HG03066 (cell line): ENCODE data around the gene CER1.
"Not testable (repeated sequence)": the region's sequence is repeated elsewhere in the genome, so short reads cannot be mapped to it uniquely, and the experiment has no call there.

Source experiments
- ATAC-seq: cut with Tn5 transposase; IDR thresholded peaks from one replicate; pipeline ENCODE4 v1.9.1; 2021; ENCODE audit warnings: low read depth; ENCODE audit not compliant: unreplicated experiment

CER1 gene

DNA sequence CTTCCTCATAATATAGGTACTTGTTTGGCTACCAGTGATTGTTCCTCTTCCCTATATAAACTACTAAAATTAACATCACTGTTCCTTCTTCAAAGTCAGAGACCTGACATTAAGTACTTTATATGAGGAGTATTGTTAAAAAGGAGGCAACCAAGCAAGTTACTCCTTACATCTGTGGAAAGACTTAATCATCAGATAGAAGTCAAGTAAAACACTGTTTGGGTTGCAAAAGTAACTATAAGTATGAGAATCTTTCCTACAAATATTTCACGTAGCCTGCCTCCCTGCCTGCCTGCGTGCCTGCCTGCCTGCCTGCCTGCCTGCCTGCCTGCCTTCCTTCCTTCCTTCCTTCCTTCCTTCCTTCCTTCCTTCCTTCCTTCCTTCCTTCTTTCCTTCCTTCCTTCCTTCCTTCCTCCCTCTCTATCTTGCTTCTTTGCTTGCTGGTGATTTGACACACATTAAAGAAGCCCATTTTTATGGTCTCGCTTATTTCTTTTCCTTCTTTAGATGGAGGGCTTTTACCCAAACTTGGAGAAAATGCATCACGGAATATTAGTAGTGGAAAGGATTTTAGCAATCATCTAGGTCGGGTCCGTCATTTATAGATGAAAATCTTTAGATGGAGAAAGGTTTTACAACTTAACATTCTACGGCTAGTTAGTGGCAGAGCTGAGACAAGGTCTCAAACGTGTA, 3.2 kb downstream of the CER1 start:
- ATAC-seq: no peak

DNA sequence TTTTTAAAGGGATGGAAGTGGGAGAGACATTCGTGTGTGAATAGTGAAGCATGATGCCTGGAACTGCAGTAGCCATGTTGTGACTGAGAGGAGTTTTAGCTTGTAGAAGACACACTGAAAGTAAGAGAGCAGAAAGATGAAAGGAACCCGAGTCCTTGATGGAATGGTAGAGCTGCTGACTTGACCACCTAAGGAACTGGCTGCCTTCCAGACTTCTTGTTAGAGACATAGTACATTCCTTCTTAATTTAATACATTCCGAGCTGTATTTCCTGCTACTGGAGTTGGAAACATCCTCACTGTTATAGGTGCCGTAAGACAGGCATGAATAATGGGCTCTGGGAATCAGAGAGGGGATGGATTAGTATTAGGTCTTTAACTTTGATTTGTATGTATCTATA, 7.4 kb downstream of the CER1 start:
- ATAC-seq: no peak

DNA sequence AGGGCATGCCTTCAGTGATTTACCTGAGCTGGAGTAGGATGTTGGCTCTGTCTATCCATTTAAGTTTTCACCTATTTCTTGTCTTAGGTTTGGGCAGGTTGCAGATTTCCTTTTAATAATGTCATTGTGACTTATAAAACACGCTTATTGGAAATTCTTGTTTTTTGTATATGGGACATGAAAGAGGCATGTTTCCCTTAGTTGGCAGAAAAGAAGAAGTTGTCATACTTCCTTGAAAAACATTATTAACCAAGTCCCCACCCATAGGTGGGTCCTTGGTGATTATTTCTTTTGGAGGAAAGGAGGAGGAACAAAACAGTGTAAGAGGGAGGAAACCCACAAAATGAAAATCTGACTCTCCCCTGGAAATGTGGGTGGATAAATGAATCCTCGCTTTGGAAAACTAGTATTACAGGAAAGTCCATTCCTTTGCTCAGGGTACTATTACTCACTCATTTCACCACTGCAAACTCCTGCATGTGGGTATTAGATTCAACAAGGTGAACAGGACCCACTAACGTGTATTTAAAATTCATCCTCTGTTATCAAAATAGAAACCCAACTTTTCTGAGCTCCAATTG, 9.3 kb downstream of the CER1 start:
- no peak for ATAC-seq

DNA sequence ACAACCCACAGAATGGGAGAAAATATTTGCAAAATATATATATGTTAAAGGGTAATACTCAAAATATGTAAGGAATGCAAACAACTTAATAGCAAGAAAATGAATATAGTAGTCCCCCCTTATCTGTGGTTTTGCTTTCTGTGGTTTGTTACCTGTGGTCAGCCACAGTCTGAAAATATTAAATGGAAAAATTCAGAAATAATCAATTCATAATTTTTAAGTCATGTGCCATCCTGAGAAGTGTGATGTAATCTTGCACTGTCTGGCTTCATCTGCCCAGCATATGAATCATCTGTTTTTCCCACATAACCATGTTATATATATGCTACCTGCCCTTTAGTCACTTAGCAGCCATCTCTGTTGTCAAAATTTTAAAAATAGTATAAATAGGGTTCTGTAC, 11.7 kb downstream of the CER1 start:
- no peak for ATAC-seq

DNA sequence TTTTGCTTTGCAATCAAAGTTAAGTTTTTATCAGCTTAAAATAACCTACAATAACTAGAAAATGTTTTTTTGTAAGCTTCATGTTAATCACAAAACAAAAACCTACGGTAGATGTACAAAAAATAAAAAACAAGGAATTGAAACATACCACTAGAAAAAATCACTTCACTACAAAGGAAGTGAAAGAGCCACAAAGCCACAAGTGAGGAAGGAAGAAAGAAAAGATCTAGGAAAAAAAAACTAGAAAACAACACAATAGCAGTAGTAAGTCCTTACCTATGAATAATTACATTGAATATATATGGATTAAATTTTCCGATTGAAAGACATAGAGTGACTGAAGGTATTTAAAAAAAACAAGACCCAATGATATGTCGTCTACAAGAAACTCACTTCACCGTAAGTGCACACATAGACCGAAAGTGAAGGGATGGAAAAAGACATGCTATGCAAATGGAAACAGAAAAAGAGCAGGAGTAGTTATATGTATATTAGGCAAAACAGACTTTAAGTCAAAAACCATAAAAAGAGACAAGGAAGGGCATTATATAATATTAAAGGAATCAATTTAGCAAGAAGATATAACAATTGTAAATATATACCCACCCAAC, 15.9 kb downstream of the CER1 start:
- no peak for ATAC-seq

DNA sequence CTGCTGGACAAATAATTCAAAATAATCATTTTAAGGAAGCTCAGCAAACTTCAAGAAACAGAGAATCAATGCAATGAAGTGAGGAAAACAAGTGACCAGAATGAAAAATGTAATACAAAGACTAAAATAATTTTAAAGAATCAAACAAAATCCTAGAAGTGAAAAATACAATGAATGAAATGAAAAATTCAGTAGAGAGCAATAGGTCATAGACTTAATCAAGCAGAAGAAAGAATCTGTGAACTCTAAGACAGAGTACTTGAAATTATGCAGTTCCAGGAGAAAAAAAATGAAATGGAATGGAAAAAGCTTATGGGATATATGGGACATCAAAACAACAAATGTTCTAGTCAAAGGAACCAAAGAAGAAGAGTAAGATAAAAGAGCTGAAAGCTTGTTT, 17.5 kb downstream of the CER1 start:
- ATAC-seq: no peak

DNA sequence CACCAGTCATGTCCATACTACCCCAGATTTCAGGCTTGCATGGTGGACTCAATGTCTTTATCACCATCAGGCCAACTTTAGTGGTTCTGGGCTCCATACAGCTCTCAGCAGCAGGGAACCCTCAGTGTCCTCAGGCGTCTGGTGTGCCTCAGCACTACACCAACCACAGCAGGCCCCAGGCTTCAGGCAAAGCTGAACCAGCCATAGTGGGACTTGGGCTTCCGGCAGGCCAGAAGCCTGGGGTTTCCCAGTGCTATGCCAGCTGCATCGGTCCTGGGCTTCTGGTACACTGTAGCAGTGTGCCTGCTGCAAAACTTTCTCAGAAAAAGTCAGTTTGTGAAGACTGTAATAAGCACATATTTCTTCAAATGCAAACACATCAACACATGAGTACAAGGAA, 18.3 kb downstream of the CER1 start:
- ATAC-seq: no peak

DNA sequence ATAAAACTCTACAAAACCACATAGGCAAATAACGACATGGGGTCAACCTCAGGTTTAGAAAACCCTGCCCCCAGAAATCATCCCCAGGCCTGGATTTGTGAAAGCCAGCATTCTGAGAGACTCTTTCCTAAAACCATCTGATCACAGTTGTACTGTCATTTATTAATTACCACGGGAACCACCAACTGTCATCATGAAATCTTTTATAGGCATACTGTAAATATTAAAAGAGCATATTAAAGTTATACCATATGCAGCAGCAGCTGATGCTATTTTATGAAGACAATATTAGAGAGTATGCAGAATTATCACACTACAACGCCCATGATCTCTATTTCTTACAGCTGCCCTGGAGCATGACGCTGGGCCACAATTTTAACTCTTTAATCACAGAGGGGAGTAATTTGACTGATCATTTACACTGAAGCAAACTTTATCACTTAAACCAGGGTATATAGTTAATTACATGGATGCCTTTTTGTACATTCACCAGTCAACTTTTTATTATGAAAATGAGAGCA, 20.3 kb downstream of the CER1 start:
- ATAC-seq: no peak

DNA sequence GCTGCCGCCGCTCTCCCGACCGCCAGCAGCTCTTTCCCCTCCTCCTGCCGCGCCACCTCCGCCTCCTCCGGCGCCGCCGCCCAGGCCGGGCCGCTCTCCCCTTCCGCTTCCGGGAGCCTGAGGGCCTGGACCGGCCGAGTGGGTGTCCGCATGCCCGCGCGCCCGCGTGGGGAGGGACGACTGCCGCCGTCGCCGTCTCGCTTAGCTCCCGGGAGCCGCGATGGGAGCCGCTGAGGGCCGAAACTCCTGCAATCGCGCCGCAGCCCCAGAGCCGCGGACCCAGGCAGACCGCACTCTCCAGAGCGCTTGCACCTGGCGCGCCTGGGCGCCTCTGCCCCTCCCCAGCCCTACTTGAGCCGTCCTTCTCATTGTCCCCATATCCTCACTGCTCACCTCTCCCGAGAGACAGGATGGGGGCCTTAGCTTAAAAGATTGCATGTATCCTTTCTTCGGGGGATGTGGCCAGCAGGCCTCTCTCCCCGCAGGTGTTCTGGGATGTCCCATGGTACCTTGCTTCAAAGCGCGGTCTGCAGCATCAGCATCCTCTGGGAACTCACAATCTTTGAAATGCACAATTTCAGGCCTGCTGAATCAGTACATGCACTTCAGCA, 29.2 kb downstream of the CER1 start, which contains the start of gene ZDHHC21:
ZDHHC21 (minus strand) TSS at position 182 of the 611 bp plus-strand sequence. CDS start 19,092 bp downstream, outside the sequence.
- ATAC-seq: peak; percentile 85

DNA sequence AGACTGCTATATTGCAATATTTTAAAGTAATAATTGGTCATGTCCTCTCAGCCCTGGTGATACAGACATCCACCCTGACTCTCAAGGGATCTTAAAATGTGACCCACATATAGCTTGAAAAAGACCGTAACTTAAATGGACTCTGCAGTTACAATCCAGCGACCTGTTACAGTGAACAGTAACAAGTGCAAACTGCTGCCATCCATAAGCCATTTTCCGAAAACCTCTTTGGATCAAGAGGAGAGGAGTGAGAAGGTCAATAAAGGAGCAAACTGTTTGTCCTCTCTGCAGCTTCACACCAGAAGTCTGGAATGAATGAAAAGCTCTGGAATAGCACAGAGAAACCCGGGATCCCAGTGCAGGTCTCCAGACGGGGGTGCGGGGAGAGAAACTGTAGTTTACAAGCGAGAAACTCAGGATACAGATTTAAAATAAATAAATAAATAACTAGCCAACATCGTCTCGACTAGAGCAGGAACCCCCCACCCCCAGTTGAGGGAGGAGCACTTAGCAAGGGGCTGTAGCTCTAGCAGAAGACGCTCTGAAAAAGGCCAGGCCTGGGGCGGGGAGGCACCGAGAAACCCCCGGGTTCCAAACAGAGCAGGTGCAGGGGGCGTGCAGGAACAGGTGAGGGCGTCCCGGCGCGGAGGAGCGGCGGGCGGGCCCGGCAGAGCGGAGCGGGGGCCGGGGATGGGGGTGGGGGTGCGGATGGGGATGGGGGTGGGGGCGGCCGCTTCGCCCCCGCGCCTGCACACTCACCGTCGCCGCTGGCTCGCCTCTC, 29.9 kb downstream of the CER1 start:
- peak; percentile 40 for ATAC-seq

DNA sequence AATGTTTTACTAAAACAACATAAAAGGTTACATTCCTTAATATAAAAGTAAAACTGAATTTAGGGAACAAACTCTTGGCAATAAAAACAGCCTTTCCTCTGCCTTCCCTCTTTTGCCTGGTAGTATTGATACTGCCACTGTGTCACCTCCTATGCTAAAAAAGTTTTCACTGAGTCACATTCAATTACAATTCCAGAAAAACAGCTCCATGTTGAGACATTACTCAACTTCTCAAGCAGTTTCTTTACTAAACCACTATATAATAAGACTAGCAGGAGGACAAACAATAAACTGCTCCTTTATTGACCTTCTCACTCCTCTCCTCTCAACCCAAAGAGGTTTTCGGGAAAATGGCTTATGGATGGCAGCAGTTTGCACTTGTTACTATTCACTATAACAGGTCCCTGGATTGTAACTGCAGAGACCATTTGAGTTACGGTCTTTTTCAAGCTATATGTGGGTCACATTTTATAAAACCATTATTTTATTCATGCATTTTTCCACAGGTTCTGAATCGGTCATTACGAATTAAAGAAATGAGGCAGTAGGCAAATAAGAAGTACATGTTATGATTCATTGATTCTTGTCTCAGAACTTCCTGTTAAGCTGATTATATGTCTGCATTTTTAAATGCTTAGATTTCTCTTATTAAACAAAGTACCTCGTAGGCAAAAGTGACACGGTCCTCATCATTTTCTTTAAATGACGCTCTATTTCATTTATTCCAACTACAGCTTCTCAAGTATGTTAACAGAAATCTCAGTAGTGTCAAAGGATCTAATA, 31.4 kb downstream of the CER1 start:
- no peak for ATAC-seq

DNA sequence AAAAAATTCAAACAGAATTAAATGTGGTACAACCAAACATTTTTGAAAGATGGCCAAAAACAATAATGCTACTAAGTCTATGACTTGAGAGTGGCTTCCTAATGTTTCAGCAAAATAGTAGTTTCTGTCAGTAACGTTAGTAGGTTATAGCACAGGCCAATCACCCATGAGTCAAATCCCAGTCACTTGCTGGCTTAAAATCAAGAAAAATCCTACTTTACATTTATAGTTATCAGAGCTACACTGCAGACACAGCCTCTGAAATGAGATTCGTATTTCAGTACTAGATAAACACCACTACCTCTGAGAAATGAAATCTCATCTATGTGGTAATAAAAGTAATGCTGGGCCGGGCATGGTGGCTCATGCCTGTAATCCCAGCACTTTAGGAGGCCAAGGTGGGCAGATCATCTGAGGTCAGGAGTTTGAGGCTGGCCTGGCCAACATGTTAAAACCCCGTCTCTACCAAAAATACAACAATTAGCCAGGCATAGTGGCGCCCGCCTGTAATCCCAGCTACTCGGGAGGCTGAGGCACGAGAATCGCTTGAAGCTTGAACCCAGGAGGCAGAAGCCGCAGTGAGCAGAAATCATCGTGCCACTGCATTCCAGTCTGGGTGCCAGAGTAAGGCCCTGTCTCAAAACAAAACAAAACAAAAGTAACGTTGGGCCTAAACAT, 35.4 kb downstream of the CER1 start:
- ATAC-seq: no peak

DNA sequence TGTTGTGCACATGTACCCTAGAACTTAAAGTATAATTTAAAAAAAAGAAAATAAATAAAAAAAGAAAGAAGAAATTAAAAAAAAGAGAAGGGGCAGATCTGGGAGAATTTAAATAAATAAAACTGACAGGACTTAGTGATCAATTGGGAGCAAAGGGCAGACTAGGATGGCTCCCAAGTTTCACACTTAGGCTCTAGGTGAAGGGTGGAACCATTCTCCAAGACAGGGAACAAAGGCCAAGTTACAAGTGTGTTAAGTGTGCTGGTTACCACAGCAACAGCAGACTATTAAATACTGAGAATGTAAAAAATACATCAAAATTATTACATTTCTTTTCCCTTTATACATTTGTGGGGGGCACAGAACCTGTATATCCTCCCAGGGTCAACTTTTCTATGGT, 36.4 kb downstream of the CER1 start:
- ATAC-seq: no peak

DNA sequence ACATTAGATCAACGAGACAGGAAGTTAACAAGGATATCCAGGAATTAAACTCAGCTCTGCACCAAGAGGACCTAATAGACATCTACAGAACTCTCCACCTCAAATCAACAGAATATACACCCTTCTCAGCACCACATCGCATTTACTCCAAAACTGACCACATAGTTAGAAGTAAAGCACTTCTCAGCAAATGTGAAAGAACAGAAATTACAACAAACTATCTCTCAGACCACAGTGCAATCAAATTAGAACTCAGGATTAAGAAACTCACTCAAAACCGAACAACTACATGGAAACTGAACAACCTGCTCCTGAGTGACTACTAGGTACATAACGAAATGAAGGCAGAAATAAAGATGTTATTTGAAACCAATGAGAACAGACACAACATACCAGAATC, 39.9 kb downstream of the CER1 start:
- not testable (repeated sequence) for ATAC-seq

DNA sequence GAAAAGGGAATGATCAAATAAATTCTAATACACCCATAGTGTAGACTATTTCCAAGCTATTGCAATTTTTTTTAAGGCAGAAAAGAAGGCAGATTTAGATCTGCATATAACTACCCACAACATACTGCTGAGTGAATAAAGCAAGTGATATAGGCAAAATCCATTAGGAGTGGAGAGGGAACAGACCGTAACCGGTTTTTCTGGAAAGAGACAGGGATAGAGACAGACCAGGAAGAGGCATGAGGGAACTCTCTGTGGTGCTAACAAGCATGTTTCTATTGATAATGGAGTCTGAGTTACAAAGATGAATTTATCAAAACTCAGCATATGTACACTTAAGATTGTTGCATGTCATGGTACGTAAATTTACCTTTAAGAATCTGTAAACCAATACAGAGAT, 43.8 kb downstream of the CER1 start:
- no peak for ATAC-seq

DNA sequence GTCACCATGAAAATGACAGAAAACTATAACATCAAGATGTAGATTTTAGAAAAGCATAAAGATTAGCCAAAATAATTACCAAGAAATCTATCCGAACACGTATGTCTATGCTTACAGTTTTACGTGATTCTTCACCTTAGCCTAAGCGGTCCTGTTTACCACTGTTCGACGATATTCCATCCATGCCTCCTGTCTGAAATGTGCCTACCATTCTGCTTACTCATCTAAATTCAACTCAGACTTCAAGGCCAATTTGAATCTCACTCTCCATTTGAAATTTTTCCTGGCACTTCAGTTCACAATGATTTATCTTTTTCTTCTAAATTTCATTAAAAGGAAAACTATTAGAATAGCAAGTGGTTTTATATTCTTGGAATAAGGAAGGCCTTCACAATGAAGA, 44.7 kb downstream of the CER1 start:
- no peak for ATAC-seq

DNA sequence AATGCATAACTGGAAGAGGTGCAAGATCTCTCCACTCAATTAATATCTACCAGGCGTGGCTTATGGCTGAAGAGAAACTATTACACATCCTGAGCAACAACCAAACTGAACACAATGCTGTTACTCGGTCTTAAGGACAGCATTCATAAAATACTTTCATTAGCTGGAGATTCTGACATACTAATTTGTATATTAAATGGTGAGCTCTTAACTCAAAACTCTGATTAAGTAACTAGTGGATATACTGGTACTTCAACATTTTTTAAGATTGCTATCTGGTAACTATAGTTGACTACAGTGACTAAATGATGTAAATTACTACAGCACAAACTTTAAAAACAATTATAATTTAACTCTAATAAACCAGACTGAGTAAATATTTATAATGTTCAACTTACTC, 45.1 kb downstream of the CER1 start:
- ATAC-seq: no peak

DNA sequence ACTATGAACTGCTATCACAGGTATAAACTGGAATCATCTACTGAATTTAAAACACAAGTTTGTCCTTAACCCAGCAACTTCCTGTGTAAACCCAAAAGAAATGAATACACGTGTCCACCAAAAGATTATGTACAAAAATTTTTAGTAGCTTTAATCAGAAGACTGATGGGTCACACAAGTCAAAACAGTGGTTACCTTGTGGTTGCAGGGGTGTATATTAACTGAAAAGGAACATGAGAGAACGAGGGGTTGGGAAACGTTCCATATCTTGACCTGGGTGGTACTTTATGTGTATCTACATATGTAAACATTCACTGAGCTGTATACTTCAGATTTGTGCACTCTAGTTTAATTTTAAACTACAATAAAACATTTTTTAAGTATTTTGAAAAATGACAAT, 47.9 kb downstream of the CER1 start:
- no peak for ATAC-seq

DNA sequence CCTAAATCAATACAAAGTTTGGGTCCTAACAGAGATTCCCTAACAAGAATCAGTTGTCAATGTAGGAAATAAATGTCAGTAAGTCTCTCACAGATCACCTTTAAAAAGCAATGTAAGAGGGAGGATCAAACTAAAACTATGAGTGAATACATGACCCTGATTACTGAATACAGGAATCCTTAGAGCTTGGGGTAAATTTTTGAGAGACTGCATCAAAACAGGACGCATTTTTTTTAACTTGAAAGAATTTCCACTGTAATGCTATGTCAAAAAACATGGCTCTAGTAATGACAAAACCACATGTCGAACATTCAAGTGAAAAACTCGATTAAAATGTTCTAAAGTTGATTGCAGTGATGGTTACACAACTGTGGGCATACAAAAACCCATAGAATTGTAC, 51.2 kb downstream of the CER1 start:
- no peak for ATAC-seq
